ENCODE data around the gene SPAG16.

Gene SPAG16

DNA sequence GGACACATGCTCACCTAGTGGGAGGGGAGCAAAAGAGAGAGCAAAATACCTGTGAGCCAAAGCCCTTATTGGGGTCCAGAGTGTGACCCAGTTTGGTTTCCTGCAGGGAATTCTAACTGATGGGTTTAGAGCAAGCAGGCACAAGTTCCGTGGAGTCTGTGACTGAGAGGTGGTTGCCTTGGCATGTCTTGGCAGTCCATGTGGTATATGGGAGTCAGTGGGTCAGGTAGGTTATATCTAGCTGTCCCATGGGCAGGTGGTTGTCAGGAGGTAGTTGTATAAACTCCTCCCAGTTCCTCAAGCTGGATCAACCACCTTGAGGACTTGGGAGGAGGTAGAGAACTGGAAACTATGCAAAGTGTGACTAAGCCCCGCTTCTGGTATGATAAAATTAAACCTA, 673.8 kb downstream of the SPAG16 start:
- H3K4me3 ChIP-seq (ENCODE audit: low read depth, low read length) = no peak overlapping the region
- no peak for TF ChIP-seq CTCF (IDR thresholded peaks at IDR 0.05; ENCODE audit: low read depth, low read length)
- DNase-seq (ENCODE audit: low read depth, low spot score) = no peak
- in situ Hi-C loops (cut with HindIII; ENCODE audit: low sequenced_read_pairs) = no loop called here

- H3K4me3 ChIP-seq (ENCODE audit: low read depth, low read length) = no peak overlapping the region
- TF ChIP-seq CTCF (IDR thresholded peaks at IDR 0.05; ENCODE audit: low read depth, low read length) = no peak
- no peak for DNase-seq (ENCODE audit: low read depth, low spot score)
- in situ Hi-C loops (cut with HindIII; ENCODE audit: low sequenced_read_pairs) = no loop called here
These were observed 675.3 kb downstream of the SPAG16 start for GRCh38 chr2:213959589-213959988.

DNA sequence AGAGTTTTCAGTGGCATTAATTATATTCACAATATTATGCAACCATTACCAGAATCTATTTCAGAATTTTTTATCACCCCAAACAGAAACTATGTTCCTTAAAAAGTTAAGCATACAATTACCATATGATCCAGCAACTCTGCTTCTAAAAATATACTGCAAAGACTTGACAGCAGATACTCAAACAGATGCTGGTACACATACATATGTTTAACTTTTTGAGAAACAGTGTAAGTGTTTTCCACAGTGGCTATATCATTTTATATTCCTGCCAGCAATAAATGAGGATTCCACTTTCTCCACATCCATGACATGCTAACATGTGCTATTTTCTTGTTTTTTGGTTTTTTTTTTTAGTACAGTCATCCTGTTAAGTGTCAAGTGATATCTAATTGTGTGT, 687.3 kb downstream of the SPAG16 start:
- in situ Hi-C loops (cut with HindIII; ENCODE audit: low sequenced_read_pairs) = no loop called here
- TF ChIP-seq CTCF (IDR thresholded peaks at IDR 0.05; ENCODE audit: low read depth, low read length) = no peak
- H3K4me3 ChIP-seq (ENCODE audit: low read depth, low read length) = no peak overlapping the region
- DNase-seq (ENCODE audit: low read depth, low spot score) = no peak

- in situ Hi-C loops (cut with HindIII; ENCODE audit: low sequenced_read_pairs) = no loop called here
- DNase-seq (ENCODE audit: low read depth, low spot score) = no peak
- TF ChIP-seq CTCF (IDR thresholded peaks at IDR 0.05; ENCODE audit: low read depth, low read length) = no peak
- no peak overlapping the region for H3K4me3 ChIP-seq (ENCODE audit: low read depth, low read length)
These were observed 696.6 kb downstream of the SPAG16 start for GRCh38 chr2:213980883-213981282.

DNA sequence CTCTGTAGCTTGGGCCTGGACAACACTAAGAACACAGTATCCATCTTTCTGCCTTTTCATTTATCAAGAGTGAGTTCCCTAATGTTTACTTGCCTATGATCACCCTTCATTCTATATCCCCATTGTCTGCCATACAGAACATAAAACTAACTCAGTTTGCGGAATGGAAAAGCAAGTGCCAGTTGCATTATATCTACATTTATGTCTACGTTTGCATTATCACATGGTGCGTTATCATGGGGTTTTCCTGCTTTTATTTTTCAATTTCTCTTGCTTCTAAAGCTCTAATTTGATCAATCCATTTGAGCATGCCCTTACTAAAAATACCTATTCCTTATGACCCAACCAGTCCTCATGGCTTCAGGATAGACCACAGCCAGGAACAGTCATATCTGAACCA, 704.9 kb downstream of the SPAG16 start:
- DNase-seq (ENCODE audit: low read depth, low spot score) = no peak
- in situ Hi-C loops (cut with HindIII; ENCODE audit: low sequenced_read_pairs) = no loop called here
- no peak for TF ChIP-seq CTCF (IDR thresholded peaks at IDR 0.05; ENCODE audit: low read depth, low read length)
- H3K4me3 ChIP-seq (ENCODE audit: low read depth, low read length) = no peak overlapping the region

GRCh38 chr2:213991453-213992108, 707.3 kb downstream of the SPAG16 start:
- in situ Hi-C loops (cut with HindIII; ENCODE audit: low sequenced_read_pairs) = no loop called here
- no peak for DNase-seq (ENCODE audit: low read depth, low spot score)
- TF ChIP-seq CTCF (IDR thresholded peaks at IDR 0.05; ENCODE audit: low read depth, low read length) = no peak
- no peak overlapping the region for H3K4me3 ChIP-seq (ENCODE audit: low read depth, low read length)
